HG03342 (cell line): ENCODE data around the gene LY6G5B.

Source experiments
- ATAC-seq: cut with Tn5 transposase; IDR thresholded peaks from one replicate; pipeline ENCODE4 v1.9.1; 2021; ENCODE audit warnings: mild to moderate bottlenecking, moderate library complexity; ENCODE audit not compliant: unreplicated experiment

Gene LY6G5B

DNA sequence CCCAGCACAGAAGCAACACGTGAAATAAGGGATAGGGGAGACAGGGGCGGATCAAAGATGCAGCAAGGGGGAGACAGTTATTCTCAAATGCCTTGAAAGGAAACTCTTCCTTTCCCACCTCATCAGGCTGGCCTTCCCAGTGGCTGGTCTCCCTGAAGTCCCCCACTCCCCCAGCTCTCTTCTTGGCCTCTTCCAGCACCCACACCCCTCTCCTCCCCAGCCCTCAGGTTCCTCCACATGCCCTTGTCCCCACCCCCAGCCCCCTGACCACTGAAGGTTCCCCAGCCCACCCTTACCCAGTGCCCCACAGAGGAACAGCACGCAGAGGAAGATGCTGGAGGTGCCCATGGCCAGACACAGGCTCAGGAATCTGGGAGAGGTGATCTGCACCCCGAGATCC lies 43.7 kb downstream of the LY6G5B start:
- no peak for ATAC-seq

- ATAC-seq = no peak
These were observed 44.4 kb downstream of the LY6G5B start for GRCh38 chr6:31713991-31714684.

DNA sequence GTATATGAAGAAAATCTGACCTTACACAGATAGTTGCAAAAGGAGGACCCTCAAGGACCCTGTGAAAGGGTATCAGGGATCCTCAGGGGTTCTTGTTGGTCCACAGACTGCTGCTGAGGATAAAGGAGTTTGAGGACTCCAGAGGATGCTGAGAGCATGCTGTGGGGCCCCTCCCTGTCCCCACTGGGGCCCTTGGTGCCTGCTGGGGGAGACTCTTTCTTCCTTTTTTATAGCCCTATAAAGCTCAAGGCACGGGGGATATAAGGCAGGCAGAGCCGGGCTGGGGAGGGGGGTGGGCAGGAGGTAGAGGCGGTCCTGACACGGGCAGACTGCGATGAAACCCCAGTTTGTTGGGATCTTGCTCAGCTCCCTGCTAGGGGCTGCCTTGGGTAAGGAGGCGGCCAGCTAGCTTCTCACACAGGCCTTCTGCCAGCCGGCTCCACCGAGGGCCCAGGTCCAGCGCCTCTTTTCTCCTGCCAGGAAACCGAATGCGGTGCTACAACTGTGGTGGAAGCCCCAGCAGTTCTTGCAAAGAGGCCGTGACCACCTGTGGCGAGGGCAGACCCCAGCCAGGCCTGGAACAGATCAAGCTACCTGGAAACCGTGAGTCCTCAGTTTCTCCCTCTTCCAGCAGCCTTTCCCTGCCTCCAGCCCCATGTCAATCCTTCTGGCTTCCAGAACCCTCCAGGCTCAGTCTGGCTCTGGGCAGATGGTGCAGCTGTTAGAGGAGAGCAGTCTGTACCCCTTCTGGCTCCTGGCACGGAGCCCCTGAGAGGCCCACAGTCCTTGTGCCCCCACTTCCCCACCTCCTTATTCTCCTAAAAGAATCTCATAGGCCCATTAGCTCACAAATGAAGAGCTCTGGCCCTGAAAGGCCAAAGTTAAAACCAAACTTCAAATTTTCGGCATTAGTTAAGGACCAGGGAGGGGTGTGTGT lies 45.5 kb downstream of the LY6G5B start, which contains the start of gene LY6G6D:
Gene LY6G6D (plus strand): TSS at position 327 of the 937 bp plus-strand sequence. CDS start 8 bp downstream, at position 335.
- no peak for ATAC-seq

DNA sequence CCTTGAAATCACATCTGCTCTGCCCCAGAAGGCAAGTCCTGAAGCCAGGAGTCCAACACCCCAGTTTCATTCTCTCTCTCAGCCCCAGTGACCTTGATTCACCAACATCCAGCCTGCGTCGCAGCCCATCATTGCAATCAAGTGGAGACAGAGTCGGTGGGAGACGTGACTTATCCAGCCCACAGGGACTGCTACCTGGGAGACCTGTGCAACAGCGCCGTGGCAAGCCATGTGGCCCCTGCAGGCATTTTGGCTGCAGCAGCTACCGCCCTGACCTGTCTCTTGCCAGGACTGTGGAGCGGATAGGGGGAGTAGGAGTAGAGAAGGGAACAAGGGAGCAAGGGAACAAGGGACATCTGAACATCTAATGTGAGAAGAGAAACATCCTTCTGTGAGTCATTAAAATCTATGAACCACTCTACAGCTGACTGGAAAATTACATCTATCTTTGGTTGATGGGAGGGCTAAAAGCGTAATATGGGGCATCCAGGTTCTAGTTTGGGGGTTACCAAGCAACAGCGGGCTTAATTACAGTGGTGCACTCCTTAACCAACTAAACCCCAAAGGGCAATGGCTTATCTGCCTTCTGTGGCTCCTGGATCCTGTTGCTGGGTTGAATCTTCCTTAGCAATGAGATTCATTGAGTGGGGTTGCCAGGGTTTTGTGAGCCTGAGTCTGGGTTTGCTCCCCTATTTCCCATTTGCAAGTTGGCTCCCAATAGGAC lies 47.9 kb downstream of the LY6G5B start:
- no peak for ATAC-seq

DNA sequence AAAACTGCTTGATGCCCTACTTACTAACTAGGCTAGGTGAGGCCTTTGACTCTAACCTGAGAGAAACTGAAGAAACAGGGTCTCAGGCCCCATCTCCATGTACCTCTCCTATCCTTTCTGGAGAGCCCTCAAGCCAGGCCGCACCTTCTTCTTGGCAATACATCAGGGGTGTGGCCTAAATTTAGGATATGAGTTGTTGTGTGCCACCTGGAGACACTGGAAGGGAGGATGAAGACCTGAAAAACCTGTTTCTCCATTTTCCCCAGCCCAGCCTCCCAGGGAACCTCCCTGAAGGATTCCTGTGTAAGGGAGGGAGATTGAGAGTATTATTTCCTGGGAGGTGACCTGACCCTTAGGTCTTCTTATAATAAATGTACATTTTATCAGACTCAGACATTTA lies 48.5 kb downstream of the LY6G5B start:
- no peak for ATAC-seq

DNA sequence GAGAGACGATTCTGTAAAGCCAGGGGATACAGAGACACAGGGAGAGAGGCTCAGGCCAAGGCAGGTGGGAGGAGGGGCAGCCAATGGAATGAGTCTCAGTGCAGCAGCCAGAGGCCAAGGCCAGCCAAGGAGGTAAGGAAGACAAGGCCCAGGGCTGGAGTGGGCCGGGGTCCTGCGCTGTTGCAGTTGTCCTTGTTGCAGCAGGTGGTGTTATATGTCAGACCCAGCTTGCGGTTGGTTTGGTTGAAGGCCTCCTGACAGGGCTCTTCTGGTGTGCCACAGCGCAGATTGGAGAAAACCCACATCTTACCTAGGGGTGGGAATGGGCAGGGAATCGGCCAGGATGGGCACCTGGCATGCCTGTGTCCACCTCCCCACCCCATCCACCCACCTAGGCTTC lies 49.2 kb downstream of the LY6G5B start:
- ATAC-seq = no peak

DNA sequence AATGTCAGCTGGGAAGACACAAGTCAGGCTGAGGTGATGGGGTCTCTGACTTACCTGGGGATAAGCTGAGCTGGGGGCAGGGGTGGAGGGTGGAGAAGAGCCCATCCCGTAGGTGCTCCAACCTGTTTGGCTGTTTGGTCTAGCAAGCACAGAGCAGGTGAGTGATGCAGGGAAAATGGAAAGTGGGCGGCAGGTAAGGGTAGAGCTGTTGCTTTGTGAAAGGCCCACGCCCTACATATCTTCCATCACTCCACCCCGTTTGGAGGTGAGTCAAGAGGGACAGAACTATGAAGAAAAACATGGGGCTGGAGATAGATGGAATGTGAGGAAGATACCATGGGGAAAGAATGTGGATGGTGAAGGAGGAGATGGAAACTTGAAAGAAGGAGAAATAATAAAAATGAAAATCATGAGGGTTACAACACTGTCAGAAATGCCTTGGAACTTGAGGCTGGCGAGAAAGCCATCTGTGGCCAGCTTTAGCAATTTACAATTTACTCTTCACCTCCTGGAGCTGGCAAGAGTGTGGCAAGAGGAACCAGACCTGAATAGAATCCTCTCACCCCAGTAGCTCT lies 50.5 kb downstream of the LY6G5B start:
- ATAC-seq = no peak

GRCh38 chr6:31721351-31722020 lies 51.7 kb downstream of the LY6G5B start, which contains the start of gene LY6G6C:
Gene LY6G6C (minus strand): TSS chr6:31721746. CDS start chr6:31721679, 67 bp downstream.
- ATAC-seq = no peak

GRCh38 chr6:31722173-31722572 lies 52.4 kb downstream of the LY6G5B start:
- no peak for ATAC-seq
